PC-9 (cell line): ENCODE measurements around the gene CAMK2N1.

Source experiments
- CTCF ChIP-seq: fragments of 200-600 bp; sonication (generic); conservative IDR thresholded peaks from 2 replicates; pipeline ENCODE4 v1.6.1; 2017; ENCODE audit warnings: mixed run types, antibody characterized with exemption, mild to moderate bottlenecking, moderate library complexity
- EZH2 ChIP-seq: fragments of 200-600 bp; sonication (generic); IDR thresholded peaks from 2 replicates; pipeline ENCODE4 v1.8.0; 2017; ENCODE audit warnings: antibody characterized with exemption, low read depth

GRCh38 chr1:20474996-20475395 lies 11.0 kb downstream of the CAMK2N1 start:
- TF ChIP-seq CTCF (no peak), EZH2 (no peak)
